MCF 10A (cell line): ENCODE data around the gene CPSF3. TPM values are rescaled to one million over a fixed set of nuclear protein-coding genes. Genes with fewer than 3 reads are reported as not detected.

Experiments used
- BruUV-seq: library from RNA; stranded (reverse); fragments of 400-500 nt; replicated peaks from 2 replicates; lab custom pipeline; 2021; lab: Mats Ljungman, UMichigan
- CTCF ChIA-PET: fragments of 300-600 bp; sonication (Branson Sonifier 250); formaldehyde crosslinking; extraction: SDS; loops from one replicate; lab custom pipeline; 2021; ENCODE audit warnings: antibody characterized with exemption, inconsistent platforms; lab: Yijun Ruan, JAX
- POLR2A ChIA-PET: fragments of 300-600, 350-650 bp; sonication (Branson Sonifier 250); formaldehyde crosslinking; extraction: SDS; loops from one replicate; lab custom pipeline; 2020; ENCODE audit warnings: antibody characterized with exemption, inconsistent platforms; lab: Yijun Ruan, JAX
- DNase-seq: peaks from one replicate; pipeline ENCODE4 v3.0.0-alpha.2; 2018; ENCODE audit not compliant: unreplicated experiment
- H3K27ac Mint-ChIP-seq: one replicate; pipeline ENCODE4 v1.8.0; 2022; ENCODE audit warnings: mild to moderate bottlenecking, low read depth, mixed read lengths; ENCODE audit not compliant: unreplicated experiment
- H3K27me3 Mint-ChIP-seq: one replicate; pipeline ENCODE4 v1.8.0; 2022; ENCODE audit warnings: mixed read lengths; ENCODE audit not compliant: insufficient read depth, unreplicated experiment
- H3K36me3 Mint-ChIP-seq: one replicate; pipeline ENCODE4 v1.8.0; 2022; ENCODE audit warnings: mild to moderate bottlenecking, moderate library complexity, mixed read lengths; ENCODE audit not compliant: insufficient read depth, unreplicated experiment
- H3K4me1 Mint-ChIP-seq: one replicate; pipeline ENCODE4 v1.8.0; 2022; ENCODE audit warnings: mixed read lengths; ENCODE audit not compliant: insufficient read depth, unreplicated experiment
- H3K4me3 Mint-ChIP-seq: one replicate; pipeline ENCODE4 v1.8.0; 2022; ENCODE audit warnings: mild to moderate bottlenecking, moderate library complexity, mixed read lengths; ENCODE audit not compliant: unreplicated experiment
- H3K9me3 Mint-ChIP-seq: one replicate; pipeline ENCODE4 v1.8.0; 2022; ENCODE audit warnings: mixed read lengths; ENCODE audit not compliant: unreplicated experiment
- CTCF ChIP-seq: fragments of 200-600 bp; IDR thresholded peaks from one replicate; pipeline ENCODE4 v1.8.0; 2022; ENCODE audit warnings: antibody characterized with exemption, mild to moderate bottlenecking; ENCODE audit not compliant: unreplicated experiment
- intact Hi-C: fragments of 100-400 bp; cut with micrococcal nuclease; formaldehyde crosslinking; loops from 2 replicates; pipeline ENCODE4 v1.14.1; 2022
- total RNA-seq: library from RNA; stranded (reverse); gene quantifications from 2 replicates; pipeline ENCODE4 v1.2.3, GENCODE V29; 2022

Gene CPSF3
- total RNA-seq, 1 experiment from 2014 or later, result 51.0 TPM

GRCh38 chr2:9434489-9434888 lies 11.0 kb downstream of the CPSF3 start:
- Mint-ChIP-seq H3K9me3 (no peaks in the 10 kb centered on the region), H3K36me3 (peaks cover 98% of the 10 kb centered on the region), H3K27me3 (no peaks in the 10 kb centered on the region), H3K4me3 (no peak overlapping the region), H3K27ac (no peak overlapping the region), H3K4me1 (peaks cover 9% of the 10 kb centered on the region)
- no peak for DNase-seq
- ChIA-PET CTCF (interaction anchor here (1.3 kb wide), 1 partner anchor 291 kb away, joined by 5 read pairs; no protein-coding TSS in a partner anchor), POLR2A (interaction anchor here (1.2 kb wide), 1 partner anchor 8 kb away, joined by 5 read pairs; no protein-coding TSS in a partner anchor)
- no peak for TF ChIP-seq CTCF
- BruUV-seq, result no TSS peak
- intact Hi-C loops, result no loop called here

GRCh38 chr2:9439536-9439935 lies 16.1 kb downstream of the CPSF3 start:
- no peak for TF ChIP-seq CTCF
- peaks cover 98% of the 10 kb centered on the region for H3K36me3 Mint-ChIP-seq
- CTCF ChIA-PET, result no interaction called here
- no peak overlapping the region for H3K27ac Mint-ChIP-seq
- no peak overlapping the region for H3K4me3 Mint-ChIP-seq
- BruUV-seq, result no TSS peak
- intact Hi-C loops, result no loop called here
- H3K9me3 Mint-ChIP-seq, result no peaks in the 10 kb centered on the region
- POLR2A ChIA-PET, result interaction anchor here (0.7 kb wide), 1 partner anchor 31 kb away, joined by 3 read pairs; no protein-coding TSS in a partner anchor
- DNase-seq, result no peak
- H3K4me1 Mint-ChIP-seq, result no peaks in the 10 kb centered on the region
- no peaks in the 10 kb centered on the region for H3K27me3 Mint-ChIP-seq

GRCh38 chr2:9440058-9440727 lies 16.7 kb downstream of the CPSF3 start:
- no peak for DNase-seq
- Mint-ChIP-seq H3K9me3 (no peaks in the 10 kb centered on the region), H3K27me3 (no peaks in the 10 kb centered on the region), H3K4me3 (no peak overlapping the region), H3K27ac (no peak overlapping the region), H3K4me1 (no peaks in the 10 kb centered on the region), H3K36me3 (peaks cover 96% of the 10 kb centered on the region)
- ChIA-PET CTCF (no interaction called here), POLR2A (interaction anchor here (0.7 kb wide), 1 partner anchor 31 kb away, joined by 3 read pairs; no protein-coding TSS in a partner anchor)
- TF ChIP-seq CTCF, result no peak
- BruUV-seq, result no TSS peak
- intact Hi-C loops, result no loop called here

- no peak for DNase-seq
- no peaks in the 10 kb centered on the region for H3K9me3 Mint-ChIP-seq
- POLR2A ChIA-PET, result no interaction called here
- peaks cover 82% of the 10 kb centered on the region for H3K36me3 Mint-ChIP-seq
- intact Hi-C loops, result no loop called here
- no TSS peak for BruUV-seq
- H3K27ac Mint-ChIP-seq, result no peak overlapping the region
- CTCF ChIA-PET, result no interaction called here
- no peak for TF ChIP-seq CTCF
- H3K4me1 Mint-ChIP-seq, result no peaks in the 10 kb centered on the region
- H3K27me3 Mint-ChIP-seq, result no peaks in the 10 kb centered on the region
- H3K4me3 Mint-ChIP-seq, result no peak overlapping the region
Measured at GRCh38 chr2:9441556-9441955, 18.1 kb downstream of the CPSF3 start.
